Activated naive CD4-positive, alpha-beta T cell treated with Interleukin-2 at 50 U/mL for 16 hours (primary cell): ENCODE data around the gene SKA2.
"Not testable (repeated sequence)": the region's sequence is repeated elsewhere in the genome, so short reads cannot be mapped to it uniquely, and the experiment has no call there.

ENCODE experiments used
- DNase-seq: peaks from one replicate; pipeline ENCODE4 v3.0.0-alpha.2; 2020

Gene SKA2, protein sequence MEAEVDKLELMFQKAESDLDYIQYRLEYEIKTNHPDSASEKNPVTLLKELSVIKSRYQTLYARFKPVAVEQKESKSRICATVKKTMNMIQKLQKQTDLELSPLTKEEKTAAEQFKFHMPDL

DNA sequence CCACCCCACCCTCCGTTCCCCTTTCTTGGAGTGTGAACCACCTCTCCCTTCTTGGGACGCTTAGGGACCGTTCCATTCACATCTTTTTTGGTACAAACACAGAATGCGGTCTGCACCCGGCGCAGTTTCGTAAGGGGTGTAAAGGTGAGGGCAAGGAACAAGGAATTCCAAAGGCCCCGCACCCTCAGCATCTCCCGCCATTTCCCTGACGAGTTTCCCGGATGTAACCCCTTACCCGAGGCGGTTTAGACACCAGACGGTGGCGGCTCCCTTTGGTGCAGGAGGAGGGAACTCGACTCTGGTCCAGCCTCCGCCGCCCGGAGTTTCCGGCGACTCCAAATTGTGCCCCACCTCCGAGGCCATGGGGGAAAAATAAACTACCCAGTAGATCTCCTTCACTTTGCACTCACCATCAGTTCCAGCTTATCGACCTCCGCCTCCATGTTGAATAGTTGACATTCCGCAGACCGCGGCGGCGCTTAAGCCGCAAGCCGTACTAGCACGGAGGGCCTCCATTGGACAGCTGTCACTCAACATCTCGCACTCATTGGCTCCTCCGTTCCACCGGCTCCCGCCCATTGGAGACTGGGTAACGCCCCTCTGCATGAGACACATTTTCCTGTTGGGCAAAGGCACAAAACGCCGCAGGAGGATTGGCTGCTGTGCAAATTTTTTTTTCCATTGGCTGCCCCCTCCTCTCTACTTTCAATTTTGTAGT is at the start of gene SKA2:
SKA2 (minus strand) TSS at position 466 of the 718 bp plus-strand sequence; CDS start at position 443, 23 bp downstream.
- peak; percentile 98 for DNase-seq

DNA sequence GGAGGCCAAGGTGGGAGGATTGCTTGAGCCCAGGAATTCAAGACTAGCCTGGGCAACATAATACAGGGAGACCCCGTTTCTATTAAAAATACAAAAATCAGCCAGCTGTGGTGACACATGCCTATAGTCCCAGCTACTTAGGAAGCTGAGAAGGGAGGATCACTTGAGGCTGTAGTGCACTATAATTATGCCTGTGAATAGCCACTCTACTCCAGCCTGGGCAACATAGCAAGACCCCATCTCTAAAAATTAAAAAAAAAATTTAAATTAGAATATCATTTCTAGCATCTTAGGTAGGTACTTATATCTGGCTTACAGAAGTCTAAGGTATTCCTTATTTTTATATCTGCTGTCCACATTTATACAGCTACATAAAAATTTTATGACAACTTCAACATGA is 47.3 kb upstream of the SKA2 start:
- no peak for DNase-seq

DNA sequence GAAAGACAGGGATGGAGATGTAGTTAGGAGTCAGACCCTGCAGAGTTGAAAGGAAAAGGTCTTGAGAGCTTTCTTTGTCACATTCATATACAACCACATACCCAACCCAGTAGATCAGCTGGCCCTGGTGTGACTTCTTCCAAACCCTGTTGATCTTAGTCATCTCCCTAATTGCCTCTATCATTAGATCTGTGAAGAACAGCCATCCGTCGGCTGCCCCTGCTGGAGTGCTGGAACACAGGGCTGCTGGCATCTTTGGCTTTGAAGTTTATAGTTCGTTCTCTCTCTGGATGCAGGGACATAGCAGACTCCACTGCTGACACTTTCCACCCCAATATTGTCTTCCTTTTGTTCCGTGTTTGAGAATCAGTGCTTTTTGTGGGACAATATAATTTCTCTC is 44.4 kb upstream of the SKA2 start:
- no peak for DNase-seq

DNA sequence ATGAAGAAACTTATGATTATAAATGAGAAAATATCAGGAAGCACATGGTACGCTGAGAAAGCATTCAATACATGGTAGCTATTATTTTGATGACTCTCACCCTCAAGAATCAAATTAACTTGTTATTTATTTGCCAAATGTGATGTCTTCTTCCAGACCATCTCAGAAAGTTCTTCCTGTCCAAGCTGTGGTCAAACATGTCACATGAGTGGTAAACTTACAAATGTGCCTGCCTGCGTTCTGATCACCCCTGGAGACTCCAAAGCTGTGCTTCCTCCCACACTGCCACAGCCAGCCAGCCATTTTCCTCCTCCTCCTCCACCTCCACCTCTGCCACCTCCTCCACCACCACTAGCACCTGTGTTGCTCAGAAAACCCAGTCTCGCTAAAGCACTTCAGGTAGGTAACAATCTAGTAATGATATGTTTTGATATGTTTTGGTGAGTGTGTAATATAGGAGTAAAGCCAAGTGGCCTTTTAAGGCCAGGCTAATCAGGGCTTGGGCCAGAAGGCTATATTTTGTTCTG is 38.4 kb upstream of the SKA2 start:
- DNase-seq = no peak

DNA sequence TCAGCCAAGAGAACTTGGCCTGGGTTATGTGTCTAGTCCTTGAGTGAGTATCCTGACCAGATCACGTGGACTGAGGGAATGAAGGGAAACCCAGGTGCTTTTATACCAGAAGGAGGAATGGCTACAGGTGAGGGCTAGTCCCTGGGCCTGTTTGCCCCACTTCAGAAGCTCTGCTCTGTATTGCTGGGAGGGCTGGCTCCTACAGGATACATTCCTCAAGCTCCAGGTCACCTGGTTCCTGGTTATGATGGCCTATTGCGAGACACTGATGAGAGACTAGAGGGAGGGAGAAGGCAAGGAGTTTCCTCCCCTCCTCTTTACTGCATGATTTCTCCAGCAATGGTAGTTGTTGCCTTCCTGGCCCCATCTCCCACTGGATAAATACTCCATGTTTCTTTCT is 35.8 kb upstream of the SKA2 start:
- DNase-seq = no peak

DNA sequence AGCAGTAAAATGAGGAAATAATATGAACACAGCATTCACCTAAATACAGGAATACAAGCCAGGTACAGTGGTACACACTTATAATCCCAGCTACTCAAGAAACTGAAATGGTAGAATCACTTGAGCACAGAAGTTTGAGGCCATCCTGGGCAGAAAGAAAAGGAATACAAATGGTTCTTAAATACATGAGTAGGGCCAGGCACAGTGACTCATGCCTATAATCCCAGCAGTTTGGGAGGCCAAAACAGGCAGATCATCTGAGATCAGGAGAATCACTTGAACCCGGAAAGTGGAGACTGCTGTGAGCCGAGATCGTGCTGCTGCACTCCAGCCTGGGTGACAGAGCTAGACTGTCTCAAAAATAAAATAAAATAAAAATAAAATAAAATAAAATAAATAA is 31.9 kb upstream of the SKA2 start:
- DNase-seq = no peak

DNA sequence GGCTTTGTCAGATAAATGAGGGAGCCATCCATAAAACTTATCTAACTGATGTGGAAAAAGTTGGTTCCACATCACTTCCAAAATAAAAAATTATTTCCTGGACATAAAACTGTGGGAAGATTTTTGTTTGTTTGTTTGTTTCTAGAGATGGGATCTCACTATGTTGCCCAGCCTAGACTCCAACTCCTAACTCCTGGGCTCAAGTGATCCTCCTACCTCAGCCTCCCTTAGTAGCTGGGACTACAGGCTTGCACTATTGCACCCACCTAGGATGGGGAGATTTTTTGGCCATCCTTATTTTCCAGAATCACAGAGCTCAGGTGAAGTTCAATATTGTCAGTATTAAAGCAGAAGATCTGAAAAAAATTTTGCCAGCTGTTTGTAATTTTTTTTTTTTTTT is 31.0 kb upstream of the SKA2 start:
- no peak for DNase-seq

DNA sequence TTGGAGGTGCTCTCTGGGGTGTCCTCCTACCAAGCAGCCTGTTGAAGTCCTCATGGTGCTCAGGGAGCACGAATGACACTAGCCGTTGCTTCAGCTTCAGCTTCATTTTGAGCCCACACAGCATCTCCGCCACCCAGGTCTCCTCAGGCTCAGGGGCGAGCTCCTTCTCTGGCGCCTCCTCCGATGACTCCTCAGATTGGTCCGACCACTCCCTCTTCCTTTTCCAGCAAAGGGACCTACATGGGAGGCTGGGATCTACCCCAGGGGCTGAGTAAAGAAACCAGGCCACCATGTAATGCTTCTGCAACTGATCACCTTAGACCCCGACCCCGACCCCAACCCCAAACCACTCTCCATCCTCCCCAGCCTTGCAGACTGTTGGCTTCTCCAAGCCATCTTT is 26.5 kb upstream of the SKA2 start:
- no peak for DNase-seq

DNA sequence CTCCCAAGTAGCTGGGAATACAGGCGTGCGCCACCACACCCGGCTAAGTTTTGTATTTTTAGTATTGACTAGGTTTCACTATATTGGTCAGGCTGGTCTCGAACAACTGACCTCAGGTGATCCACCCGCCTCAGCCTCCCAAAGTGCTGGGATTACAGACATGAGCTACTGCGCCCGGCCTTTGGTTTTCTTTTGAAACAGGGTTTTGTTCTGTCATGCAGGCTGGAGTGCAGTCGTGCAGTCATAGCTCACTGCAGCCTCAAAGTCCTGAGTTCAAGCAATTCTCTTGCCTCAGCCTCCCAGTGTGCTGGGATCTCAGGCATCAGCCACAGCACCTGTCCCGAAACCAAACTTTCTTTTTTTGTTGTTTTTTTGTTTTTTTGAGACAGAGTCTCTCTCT is 25.6 kb upstream of the SKA2 start:
- no peak for DNase-seq

DNA sequence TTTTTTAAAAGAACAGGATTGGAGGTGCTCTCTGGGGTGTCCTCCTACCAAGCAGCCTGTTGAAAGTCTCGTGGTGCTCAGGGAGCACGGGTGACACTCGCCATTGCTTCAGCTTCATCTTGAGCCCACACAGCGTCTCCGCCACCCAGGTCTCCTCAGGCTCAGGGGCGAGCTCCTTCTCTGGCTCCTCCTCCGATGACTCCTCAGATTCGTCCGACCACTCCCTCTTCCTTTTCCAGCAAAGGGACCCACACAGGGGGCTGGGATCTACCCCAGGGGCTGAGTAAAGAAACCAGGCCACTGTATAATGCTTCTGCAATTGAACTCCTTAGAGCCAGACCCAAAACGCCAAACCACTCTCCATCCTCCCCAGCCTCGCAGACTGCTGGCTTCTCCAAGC is 24.6 kb upstream of the SKA2 start:
- DNase-seq = not testable (repeated sequence)

DNA sequence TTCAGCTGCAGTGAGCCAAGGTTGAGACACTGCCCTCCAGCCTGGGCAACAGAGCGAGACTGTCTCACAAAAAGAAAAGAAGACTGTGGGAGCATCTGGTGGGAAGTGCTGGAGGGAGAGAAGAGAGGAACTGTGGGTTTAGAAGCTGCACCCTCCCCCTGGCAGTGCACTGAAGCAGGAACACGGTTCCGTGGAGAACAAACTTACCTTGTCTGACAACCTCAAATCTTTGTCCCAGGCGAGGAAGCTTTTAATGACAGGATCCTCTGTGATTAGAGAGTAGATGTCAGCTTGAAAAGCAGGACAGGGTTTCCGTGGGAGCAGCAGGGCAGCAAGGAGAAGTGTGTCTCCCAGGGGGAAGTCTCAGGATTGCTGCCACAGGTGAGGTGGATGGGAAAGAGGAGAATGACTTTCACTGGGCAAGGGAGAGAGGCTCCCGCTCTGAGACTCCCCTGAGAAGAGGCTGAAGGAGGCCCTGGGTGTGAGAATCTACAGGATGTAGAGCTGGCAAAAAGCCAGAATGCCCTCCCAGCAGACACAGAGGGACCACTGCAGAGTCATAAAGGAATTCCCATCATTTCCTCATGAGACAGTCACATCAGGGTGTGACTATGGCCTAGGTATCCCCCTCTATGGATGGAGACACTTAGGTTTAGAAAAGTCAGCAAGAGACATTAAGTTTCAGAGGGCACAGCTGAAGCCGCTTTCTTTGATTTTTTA is 23.4 kb upstream of the SKA2 start:
- DNase-seq = no peak

DNA sequence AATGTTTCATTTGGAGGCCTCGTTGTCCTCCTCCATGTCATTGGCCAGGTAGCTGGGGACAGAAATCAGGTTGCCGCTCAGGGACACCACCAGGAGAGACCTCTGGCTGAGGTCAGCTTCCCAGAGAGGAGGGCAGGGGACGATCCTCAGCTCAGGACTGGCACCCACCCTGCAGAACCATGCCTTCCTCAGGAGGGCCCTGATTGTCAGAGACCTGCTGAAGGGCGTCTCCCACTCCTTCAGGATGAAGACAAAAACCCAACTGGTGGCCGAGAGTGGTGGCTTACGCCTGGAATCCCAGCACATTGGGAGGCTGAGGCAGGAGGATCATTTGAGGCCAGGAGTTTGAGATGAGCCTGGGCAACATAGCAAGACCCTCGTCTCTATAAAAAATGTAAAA is 20.1 kb upstream of the SKA2 start:
- no peak for DNase-seq

DNA sequence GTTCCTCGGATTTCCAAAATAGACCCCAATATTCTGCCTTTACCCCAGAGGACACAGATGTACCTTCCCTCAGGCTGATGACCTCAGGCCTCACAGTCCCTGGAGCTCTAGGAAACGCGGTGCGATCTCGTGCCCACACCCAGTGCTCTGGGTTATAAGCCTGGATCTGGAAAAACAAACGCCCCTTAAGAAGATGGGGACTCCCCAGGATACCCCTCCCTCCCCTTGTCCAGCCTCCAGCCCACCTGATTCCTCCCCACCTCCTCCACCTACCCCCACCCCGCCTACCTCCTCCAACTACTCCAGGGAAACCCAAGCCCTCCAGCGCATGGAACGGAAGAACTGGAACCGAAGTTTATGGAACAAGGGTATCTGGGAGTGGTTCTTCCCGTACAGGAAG is 19.7 kb upstream of the SKA2 start:
- no peak for DNase-seq

DNA sequence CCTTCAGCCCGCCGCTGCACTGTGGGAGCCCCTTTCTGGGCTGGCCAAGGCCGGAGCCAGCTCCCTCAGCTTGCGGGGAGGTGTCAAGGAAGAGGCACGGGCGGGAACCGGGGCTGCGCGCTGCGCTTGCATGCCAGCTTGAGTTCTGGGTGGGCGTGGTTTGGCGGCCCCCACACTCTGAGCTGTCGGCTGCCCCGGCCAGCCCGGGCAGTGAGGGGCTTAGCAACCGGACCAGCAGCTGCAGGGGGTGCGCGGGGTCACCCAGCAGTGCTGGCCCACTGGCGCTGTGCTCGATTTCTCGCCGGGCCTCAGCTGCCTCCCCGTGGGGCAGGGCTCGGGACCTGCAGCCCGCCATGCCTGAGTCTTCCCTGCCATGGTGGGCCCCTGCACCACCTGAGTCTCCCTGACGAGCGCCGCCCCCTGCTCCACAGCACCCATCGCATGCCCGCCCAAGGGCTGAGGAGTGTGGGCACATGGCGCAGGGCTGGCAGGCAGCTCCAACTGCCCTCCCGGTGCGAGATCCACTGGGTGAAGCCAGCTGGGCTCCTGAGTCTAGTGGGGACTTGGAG is 17.5 kb upstream of the SKA2 start:
- no peak for DNase-seq

DNA sequence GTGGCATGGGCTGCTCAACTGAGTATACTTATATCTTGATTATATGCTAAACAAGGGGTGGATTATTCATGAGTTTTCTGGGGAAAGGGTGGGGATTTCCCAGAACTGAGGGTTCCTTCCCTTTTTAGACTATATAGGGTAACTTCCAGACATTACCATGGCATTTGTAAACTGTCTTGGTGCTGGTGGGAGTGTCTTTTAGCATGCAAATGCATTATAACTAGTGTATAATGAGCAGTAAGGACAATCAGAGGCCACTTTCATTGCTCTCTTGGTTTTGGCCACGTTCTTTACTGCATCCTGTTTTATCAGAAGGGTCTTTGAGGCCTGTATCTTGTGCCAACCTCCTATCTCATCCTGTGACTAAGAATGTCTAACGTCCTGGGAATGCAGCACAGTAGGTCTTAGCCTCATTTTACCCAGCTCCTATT is 12.6 kb upstream of the SKA2 start:
- no peak for DNase-seq

DNA sequence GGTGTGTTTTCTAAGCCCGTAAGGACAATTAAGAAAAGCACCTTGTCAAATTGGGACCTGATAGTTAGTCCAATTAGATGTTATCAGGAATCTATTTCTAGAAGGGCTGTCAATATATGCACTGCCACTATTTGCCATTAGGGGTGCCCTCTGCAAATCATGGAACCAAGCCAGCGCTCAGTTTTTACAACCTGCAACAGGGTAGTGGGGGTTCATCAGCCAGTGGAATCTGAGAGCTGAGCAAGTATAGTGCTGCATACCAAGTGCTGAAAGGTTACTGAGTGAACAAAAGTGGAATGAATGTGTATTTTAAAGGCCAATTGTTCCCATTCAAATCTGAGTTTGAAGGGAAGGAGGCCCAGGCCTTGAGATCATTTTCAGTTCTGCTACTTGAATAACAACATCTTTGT is 11.0 kb upstream of the SKA2 start:
- peak; percentile 49 for DNase-seq

DNA sequence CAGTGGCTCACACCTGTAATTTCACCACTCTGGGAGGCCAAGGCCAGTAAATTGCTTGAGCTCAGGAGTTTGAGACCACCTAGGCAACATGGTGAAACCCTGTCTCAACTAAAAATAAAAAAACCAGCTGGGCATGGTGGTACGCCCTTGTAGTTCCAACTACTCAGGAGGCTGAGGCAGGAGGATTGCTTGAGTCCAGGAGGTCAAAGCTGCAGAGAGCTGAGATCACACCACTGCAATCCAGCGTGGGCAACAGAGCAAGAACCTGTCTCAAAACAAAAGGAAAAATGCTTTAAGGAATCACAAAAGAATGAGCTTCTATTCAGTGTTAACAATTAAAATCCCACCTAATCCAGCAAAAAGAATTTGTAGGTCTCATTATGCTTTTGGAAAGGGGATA is 6.5 kb upstream of the SKA2 start:
- DNase-seq = no peak

DNA sequence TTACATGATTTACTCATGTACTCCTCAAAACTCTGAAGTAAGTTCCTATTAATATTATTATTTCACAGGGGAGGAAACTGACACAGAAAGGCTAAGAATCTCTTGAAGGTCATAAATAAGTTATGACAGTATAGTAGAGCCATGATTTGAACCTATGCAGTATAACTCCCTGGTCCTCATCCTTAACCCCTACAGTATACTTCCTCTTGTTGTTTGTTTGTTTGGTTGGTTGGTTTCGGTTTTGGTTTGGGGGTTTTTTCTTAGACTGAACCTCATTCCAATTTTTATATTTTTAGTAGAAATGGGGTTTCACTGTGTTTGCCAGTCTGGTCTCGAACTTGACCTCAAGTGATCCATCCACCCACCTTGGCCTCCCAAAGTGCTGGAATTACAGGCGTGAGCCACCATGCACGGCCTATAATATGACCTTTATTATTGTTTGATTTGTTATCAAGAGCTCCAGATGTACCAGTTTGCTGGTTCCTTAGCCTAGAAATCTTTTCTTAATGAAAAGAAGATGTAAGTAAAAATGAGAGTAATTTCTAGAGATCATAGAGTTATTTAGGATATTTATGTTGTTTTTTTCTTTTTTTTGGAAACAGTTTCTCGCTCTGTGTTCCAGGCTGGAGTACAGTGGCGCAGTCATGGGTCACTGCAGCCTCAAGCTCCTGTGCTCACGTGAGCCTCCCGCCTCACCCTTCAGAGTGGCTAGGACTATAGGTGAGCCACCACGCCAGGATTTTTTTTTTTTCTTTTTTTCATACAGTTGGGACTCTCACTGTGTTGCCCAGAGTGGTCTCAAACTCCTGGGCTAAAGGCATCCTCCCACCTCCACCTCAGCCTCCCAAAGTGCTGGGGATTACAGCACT is 5.4 kb upstream of the SKA2 start:
- no peak for DNase-seq

DNA sequence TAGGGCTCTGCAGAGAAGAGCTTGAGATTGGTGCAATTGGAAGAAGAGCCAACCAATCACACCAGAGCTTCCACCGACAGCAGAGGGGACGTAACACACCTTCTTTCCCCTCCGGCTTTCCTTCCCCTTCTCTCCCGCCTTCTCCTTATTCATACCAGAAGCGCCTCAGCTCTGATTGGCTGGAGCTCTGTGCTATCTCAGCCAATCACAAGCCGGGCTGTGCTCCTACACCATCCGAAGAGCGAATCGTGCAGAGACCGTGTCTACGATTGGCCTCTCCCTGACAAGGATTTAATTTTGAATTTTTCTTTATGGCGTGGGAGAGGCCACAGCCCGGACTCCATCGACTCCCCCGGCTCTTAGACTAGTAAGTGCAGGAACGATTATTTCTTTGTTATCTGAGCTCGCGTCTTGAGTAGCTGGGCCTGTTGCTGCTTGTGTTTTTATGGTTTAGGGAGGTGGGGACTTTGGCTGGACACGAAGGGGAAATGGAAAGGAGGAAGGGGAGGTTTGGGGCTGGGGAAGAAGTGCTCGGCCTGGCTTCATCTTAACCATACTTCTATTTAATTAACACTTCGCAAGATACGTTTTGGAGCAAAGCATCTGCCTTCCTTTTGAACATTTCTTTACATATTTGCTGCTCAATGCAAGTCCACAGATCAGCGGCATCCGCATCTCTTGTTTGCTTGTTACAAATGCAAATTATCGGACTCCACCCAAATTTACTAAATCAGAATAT is 622 bp upstream of the SKA2 start, which contains the start of gene PRR11:
PRR11 (plus strand) TSS at position 308 of the 739 bp plus-strand sequence. CDS start 14,007 bp downstream, outside the sequence.
- peak; percentile 91 for DNase-seq

DNA sequence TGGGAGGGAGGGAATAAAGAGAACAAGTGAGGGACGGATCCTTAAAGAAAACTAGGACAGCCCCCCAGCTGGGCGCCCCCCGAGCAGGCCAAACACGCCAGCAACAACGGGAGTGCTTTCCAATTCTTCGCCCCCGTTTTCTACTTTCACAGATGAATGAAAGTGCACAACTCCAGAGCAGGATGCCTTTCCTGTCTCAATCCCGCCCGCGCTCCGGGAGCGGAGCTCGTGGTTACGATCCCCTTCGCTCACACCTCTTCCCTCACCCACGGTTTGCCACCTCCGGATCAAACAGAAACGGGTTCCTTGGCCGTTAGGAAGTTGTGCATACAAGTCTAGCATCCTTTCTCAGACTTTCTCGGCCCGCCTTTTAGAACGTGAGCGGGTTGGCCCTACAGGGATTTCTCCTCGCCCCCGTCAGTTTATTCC is 680 bp downstream of the SKA2 start:
- peak; percentile 37 for DNase-seq

DNA sequence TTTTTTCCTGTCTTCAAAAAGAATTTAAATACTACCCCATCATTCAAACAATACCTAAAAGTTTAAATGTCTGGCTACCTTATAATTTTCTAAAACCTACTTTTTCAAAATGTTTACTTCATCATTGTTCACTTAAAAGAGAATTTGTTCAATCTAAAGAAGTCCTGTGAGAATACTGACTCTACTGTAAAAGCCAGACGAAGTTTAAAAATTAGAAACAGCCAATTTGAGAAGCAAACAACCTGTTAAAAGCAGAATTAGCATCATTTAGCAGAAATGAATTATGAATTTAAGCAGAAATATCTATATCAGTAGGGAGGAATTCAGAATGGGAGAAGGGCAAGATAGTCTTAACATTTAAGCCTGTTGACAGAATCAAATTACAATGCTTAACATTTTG is 2.1 kb downstream of the SKA2 start:
- no peak for DNase-seq

DNA sequence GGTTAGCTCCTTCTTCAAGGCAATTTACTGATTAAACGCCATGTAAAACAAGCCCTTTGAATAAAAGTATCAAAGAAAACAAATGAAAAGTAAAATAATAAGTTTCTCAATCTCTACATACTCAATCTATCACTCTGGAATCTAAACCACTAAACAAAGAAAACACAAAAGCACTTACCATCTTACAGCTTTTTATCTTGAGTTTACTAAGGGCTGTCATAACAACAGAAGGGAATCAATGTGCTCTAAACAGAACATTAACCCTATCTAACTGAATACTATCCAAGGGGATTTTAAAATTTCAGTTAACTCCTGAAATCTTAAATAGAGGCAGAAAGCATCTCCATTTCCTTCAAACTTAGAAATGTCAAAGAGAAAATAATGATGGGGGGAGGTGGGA is 3.4 kb downstream of the SKA2 start:
- DNase-seq = no peak
